ENCODE data around the gene KIAA1328.

GRCh38 chr18:36934884-36935283 lies 106.0 kb downstream of the KIAA1328 start:
- TF ChIP-seq, protein P1, sequence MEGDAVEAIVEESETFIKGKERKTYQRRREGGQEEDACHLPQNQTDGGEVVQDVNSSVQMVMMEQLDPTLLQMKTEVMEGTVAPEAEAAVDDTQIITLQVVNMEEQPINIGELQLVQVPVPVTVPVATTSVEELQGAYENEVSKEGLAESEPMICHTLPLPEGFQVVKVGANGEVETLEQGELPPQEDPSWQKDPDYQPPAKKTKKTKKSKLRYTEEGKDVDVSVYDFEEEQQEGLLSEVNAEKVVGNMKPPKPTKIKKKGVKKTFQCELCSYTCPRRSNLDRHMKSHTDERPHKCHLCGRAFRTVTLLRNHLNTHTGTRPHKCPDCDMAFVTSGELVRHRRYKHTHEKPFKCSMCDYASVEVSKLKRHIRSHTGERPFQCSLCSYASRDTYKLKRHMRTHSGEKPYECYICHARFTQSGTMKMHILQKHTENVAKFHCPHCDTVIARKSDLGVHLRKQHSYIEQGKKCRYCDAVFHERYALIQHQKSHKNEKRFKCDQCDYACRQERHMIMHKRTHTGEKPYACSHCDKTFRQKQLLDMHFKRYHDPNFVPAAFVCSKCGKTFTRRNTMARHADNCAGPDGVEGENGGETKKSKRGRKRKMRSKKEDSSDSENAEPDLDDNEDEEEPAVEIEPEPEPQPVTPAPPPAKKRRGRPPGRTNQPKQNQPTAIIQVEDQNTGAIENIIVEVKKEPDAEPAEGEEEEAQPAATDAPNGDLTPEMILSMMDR (IDR thresholded peaks at IDR 0.05): no peak
- TF ChIP-seq POLR2A (IDR thresholded peaks at IDR 0.05) (no peak), POLR2AphosphoS5 (IDR thresholded peaks at IDR 0.05) (no peak)

All from upper lobe of left lung (tissue), 4 donors.